ENCODE results near the gene CA7. TPM values are rescaled to one million over a fixed set of nuclear protein-coding genes. Genes with fewer than 3 reads are reported as not detected.

The CA7 gene
- total and polyA plus RNA-seq, 2 donors (not counting 1 experiment from before 2014, with no cell fraction given): not detected

- Histone ChIP-seq H3K79me2 (ENCODE audit: control insufficient read depth, insufficient read depth, low read length) (no peaks in the 10 kb centered on the region), H4K20me1 (ENCODE audit: control insufficient read depth, extremely low read depth, insufficient read depth, low read length) (no peaks in the 10 kb centered on the region), H3K27ac (ENCODE audit: insufficient read depth, low read length) (no peak overlapping the region), H3K27me3 (ENCODE audit: control insufficient read depth, insufficient read depth, low read length) (no peaks in the 10 kb centered on the region), H2AFZ (ENCODE audit: low read length) (no peak overlapping the region), H3K9ac (ENCODE audit: insufficient read depth, low read length) (no peak overlapping the region), H3K4me1 (ENCODE audit: control insufficient read depth, extremely low read depth, insufficient read depth, low read length) (no peaks in the 10 kb centered on the region), H3K4me2 (ENCODE audit: extremely low read depth, insufficient read depth, low read length) (no peak overlapping the region), H3K36me3 (ENCODE audit: control insufficient read depth, insufficient read depth, low read length) (no peaks in the 10 kb centered on the region), H3K4me3 (replicated peaks in 1 of 4; ENCODE audit: control extremely low read depth in 1 of 4, insufficient read depth in 1 of 4, low read depth in 3 of 4, low read length in 4 of 4) (no peak overlapping the region), H3K9me3 (ENCODE audit: control insufficient read depth, insufficient read depth, low read depth, low read length) (no peaks in the 10 kb centered on the region)
- TF ChIP-seq, protein P1, sequence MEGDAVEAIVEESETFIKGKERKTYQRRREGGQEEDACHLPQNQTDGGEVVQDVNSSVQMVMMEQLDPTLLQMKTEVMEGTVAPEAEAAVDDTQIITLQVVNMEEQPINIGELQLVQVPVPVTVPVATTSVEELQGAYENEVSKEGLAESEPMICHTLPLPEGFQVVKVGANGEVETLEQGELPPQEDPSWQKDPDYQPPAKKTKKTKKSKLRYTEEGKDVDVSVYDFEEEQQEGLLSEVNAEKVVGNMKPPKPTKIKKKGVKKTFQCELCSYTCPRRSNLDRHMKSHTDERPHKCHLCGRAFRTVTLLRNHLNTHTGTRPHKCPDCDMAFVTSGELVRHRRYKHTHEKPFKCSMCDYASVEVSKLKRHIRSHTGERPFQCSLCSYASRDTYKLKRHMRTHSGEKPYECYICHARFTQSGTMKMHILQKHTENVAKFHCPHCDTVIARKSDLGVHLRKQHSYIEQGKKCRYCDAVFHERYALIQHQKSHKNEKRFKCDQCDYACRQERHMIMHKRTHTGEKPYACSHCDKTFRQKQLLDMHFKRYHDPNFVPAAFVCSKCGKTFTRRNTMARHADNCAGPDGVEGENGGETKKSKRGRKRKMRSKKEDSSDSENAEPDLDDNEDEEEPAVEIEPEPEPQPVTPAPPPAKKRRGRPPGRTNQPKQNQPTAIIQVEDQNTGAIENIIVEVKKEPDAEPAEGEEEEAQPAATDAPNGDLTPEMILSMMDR (conservative IDR thresholded peaks at IDR 0.05 in 1 of 2, IDR thresholded peaks at IDR 0.05 in 1 of 2; ENCODE audit: low read depth in 1 of 2, low read length in 2 of 2): no peak
- TF ChIP-seq EZH2 (IDR thresholded peaks at IDR 0.05; ENCODE audit: low read length, missing control alignments): no peak
- no peak for DNase-seq (ENCODE audit: low read depth in 2 of 2)
Observed at GRCh38 chr16:66891797-66892196, 47.6 kb downstream of the CA7 start.

- H3K27ac ChIP-seq (ENCODE audit: insufficient read depth, low read length): no peak overlapping the region
- H3K4me3 ChIP-seq (replicated peaks in 1 of 4; ENCODE audit: control extremely low read depth in 1 of 4, insufficient read depth in 1 of 4, low read depth in 3 of 4, low read length in 4 of 4): no peak overlapping the region
- peaks cover 2% of the 10 kb centered on the region for H3K4me1 ChIP-seq (ENCODE audit: control insufficient read depth, extremely low read depth, insufficient read depth, low read length)
- H3K9me3 ChIP-seq (ENCODE audit: control insufficient read depth, insufficient read depth, low read depth, low read length): no peaks in the 10 kb centered on the region
- DNase-seq (ENCODE audit: low read depth in 2 of 2): no peak
- no peaks in the 10 kb centered on the region for H3K36me3 ChIP-seq (ENCODE audit: control insufficient read depth, insufficient read depth, low read length)
- H3K27me3 ChIP-seq (ENCODE audit: control insufficient read depth, insufficient read depth, low read length): no peaks in the 10 kb centered on the region
- no peaks in the 10 kb centered on the region for H4K20me1 ChIP-seq (ENCODE audit: control insufficient read depth, extremely low read depth, insufficient read depth, low read length)
- H3K4me2 ChIP-seq (ENCODE audit: extremely low read depth, insufficient read depth, low read length): no peak overlapping the region
- TF ChIP-seq, protein P1 (conservative IDR thresholded peaks at IDR 0.05 in 1 of 2, IDR thresholded peaks at IDR 0.05 in 1 of 2; ENCODE audit: low read depth in 1 of 2, low read length in 2 of 2): no peak
- no peak for TF ChIP-seq EZH2 (IDR thresholded peaks at IDR 0.05; ENCODE audit: low read length, missing control alignments)
- no peak overlapping the region for H3K9ac ChIP-seq (ENCODE audit: insufficient read depth, low read length)
- H3K79me2 ChIP-seq (ENCODE audit: control insufficient read depth, insufficient read depth, low read length): no peaks in the 10 kb centered on the region
- no peak overlapping the region for H2AFZ ChIP-seq (ENCODE audit: low read length)
Observed at GRCh38 chr16:66894055-66894454, 49.8 kb downstream of the CA7 start.

- peaks cover 12% of the 10 kb centered on the region for H3K4me1 ChIP-seq (ENCODE audit: control insufficient read depth, extremely low read depth, insufficient read depth, low read length)
- TF ChIP-seq EZH2 (IDR thresholded peaks at IDR 0.05; ENCODE audit: low read length, missing control alignments): no peak
- TF ChIP-seq, protein P1 (conservative IDR thresholded peaks at IDR 0.05 in 1 of 2, IDR thresholded peaks at IDR 0.05 in 1 of 2; ENCODE audit: low read depth in 1 of 2, low read length in 2 of 2): peak; percentile 87 to 94
- H3K4me2 ChIP-seq (ENCODE audit: extremely low read depth, insufficient read depth, low read length): no peak overlapping the region
- no peaks in the 10 kb centered on the region for H4K20me1 ChIP-seq (ENCODE audit: control insufficient read depth, extremely low read depth, insufficient read depth, low read length)
- H3K4me3 ChIP-seq (replicated peaks in 1 of 4; ENCODE audit: control extremely low read depth in 1 of 4, insufficient read depth in 1 of 4, low read depth in 3 of 4, low read length in 4 of 4): no peak overlapping the region
- no peaks in the 10 kb centered on the region for H3K27me3 ChIP-seq (ENCODE audit: control insufficient read depth, insufficient read depth, low read length)
- H3K9me3 ChIP-seq (ENCODE audit: control insufficient read depth, insufficient read depth, low read depth, low read length): no peaks in the 10 kb centered on the region
- H3K36me3 ChIP-seq (ENCODE audit: control insufficient read depth, insufficient read depth, low read length): no peaks in the 10 kb centered on the region
- H3K79me2 ChIP-seq (ENCODE audit: control insufficient read depth, insufficient read depth, low read length): no peaks in the 10 kb centered on the region
- no peak overlapping the region for H2AFZ ChIP-seq (ENCODE audit: low read length)
- DNase-seq (ENCODE audit: low read depth in 2 of 2): peak; percentile 57 to 81
- no peak overlapping the region for H3K9ac ChIP-seq (ENCODE audit: insufficient read depth, low read length)
- no peak overlapping the region for H3K27ac ChIP-seq (ENCODE audit: insufficient read depth, low read length)
Observed at GRCh38 chr16:66894948-66895688, 50.9 kb downstream of the CA7 start.

Data from fibroblast of lung (primary cell).